H9 (cell line): ENCODE data around the gene PHLPP2. TPM values are rescaled to one million over a fixed set of nuclear protein-coding genes. Genes with fewer than 3 reads are reported as not detected.
"Not testable (repeated sequence)": the region's sequence is repeated elsewhere in the genome, so short reads cannot be mapped to it uniquely, and the experiment has no call there.

ENCODE experiments used
- DNase-seq: peaks from one replicate; pipeline ENCODE4 v3.0.0-alpha.2; 2017
- H2AFZ ChIP-seq: one replicate; pipeline ENCODE4 v1.6.1; 2013; ENCODE audit warnings: mild to moderate bottlenecking, low read length, control low read depth, moderate library complexity
- H2AK5ac ChIP-seq: 2 replicates; pipeline ENCODE4 v1.6.1; 2013; ENCODE audit warnings: low read length, control low read depth, mixed read lengths; ENCODE audit not compliant: insufficient read length
- H2BK120ac ChIP-seq: one replicate; pipeline ENCODE4 v1.6.1; 2013; ENCODE audit warnings: low read depth, mild to moderate bottlenecking, low read length, control low read depth, inconsistent platforms; ENCODE audit not compliant: poor library complexity, severe bottlenecking
- H2BK12ac ChIP-seq: 2 replicates; pipeline ENCODE4 v1.6.1; 2013; ENCODE audit warnings: low read length, control low read depth, mixed read lengths, low read depth; ENCODE audit not compliant: insufficient read length
- H2BK15ac ChIP-seq: 2 replicates; pipeline ENCODE4 v1.6.1; 2013; ENCODE audit warnings: low read depth, low read length, control low read depth
- H2BK20ac ChIP-seq: one replicate; pipeline ENCODE4 v1.6.1; 2013; ENCODE audit warnings: low read depth, mild to moderate bottlenecking, low read length, control low read depth, inconsistent platforms; ENCODE audit not compliant: poor library complexity, severe bottlenecking
- H2BK5ac ChIP-seq: 2 replicates; pipeline ENCODE4 v1.6.1; 2013; ENCODE audit warnings: low read length, control low read depth, mixed read lengths; ENCODE audit not compliant: insufficient read length
- H3K14ac ChIP-seq: 2 replicates; pipeline ENCODE4 v1.6.1; 2013; ENCODE audit warnings: low read length, control low read depth; ENCODE audit not compliant: insufficient read depth
- H3K18ac ChIP-seq: 2 replicates; pipeline ENCODE4 v1.6.1; 2013; ENCODE audit warnings: low read depth, mild to moderate bottlenecking, mixed read lengths, low read length, control low read depth; ENCODE audit not compliant: insufficient read length
- H3K23ac ChIP-seq: 2 replicates; pipeline ENCODE4 v1.6.1; 2013; ENCODE audit warnings: low read length, control low read depth, mixed read lengths, low read depth; ENCODE audit not compliant: insufficient read length
- H3K23me2 ChIP-seq: 2 replicates; pipeline ENCODE4 v1.6.1; 2013; ENCODE audit warnings: low read depth, mild to moderate bottlenecking, mixed read lengths, low read length, control low read depth; ENCODE audit not compliant: insufficient read length, poor library complexity, severe bottlenecking
- H3K27ac ChIP-seq: 2 replicates; pipeline ENCODE4 v1.5.1; 2013; ENCODE audit warnings: low read length, control low read depth, mixed read lengths, low read depth; ENCODE audit not compliant: insufficient read length
- H3K27me3 ChIP-seq: 2 replicates; pipeline ENCODE4 v1.6.1; 2013; ENCODE audit warnings: low read length, control low read depth, inconsistent platforms; ENCODE audit not compliant: insufficient read depth
- H3K4ac ChIP-seq: 2 replicates; pipeline ENCODE4 v1.6.1; 2013; ENCODE audit warnings: low read depth, mild to moderate bottlenecking, control low read depth, inconsistent platforms, low read length, moderate library complexity
- H3K4me1 ChIP-seq: 2 replicates; pipeline ENCODE4 v1.6.1; 2013; ENCODE audit warnings: low read length, control low read depth, inconsistent platforms; ENCODE audit not compliant: insufficient read depth
- H3K4me2 ChIP-seq: 2 replicates; pipeline ENCODE4 v1.6.1; 2013; ENCODE audit warnings: low read length, control low read depth, mixed read lengths; ENCODE audit not compliant: insufficient read length, insufficient read depth
- H3K56ac ChIP-seq: 2 replicates; pipeline ENCODE4 v1.6.1; 2013; ENCODE audit warnings: low read depth, mild to moderate bottlenecking, mixed read lengths, low read length, control low read depth; ENCODE audit not compliant: insufficient read length
- H3K79me1 ChIP-seq: 2 replicates; pipeline ENCODE4 v1.6.1; 2013; ENCODE audit warnings: low read depth, mild to moderate bottlenecking, moderate library complexity, low read length, control low read depth, inconsistent platforms; ENCODE audit not compliant: insufficient read depth, poor library complexity, severe bottlenecking
- H3K79me2 ChIP-seq: 2 replicates; pipeline ENCODE4 v1.6.1; 2013; ENCODE audit warnings: low read length, control low read depth, inconsistent platforms; ENCODE audit not compliant: insufficient read depth
- H3K9ac ChIP-seq: 2 replicates; pipeline ENCODE4 v1.6.1; 2013; ENCODE audit warnings: low read length, control low read depth, mixed read lengths; ENCODE audit not compliant: insufficient read length; ENCODE audit errors: extremely low read depth
- H3K9me3 ChIP-seq: one replicate; pipeline ENCODE4 v1.6.1; 2013; ENCODE audit warnings: low read depth, low read length, inconsistent platforms; ENCODE audit not compliant: control insufficient read depth
- H3T11ph ChIP-seq: one replicate; pipeline ENCODE4 v1.6.1; 2013; ENCODE audit warnings: mild to moderate bottlenecking, low read length, control low read depth, inconsistent platforms
- H4K20me1 ChIP-seq: one replicate; pipeline ENCODE4 v1.6.1; 2013; ENCODE audit not compliant: control insufficient read depth, insufficient read length, insufficient read depth
- H4K5ac ChIP-seq: 2 replicates; pipeline ENCODE4 v1.6.1; 2013; ENCODE audit warnings: low read depth, mild to moderate bottlenecking, mixed read lengths, low read length, control low read depth; ENCODE audit not compliant: insufficient read length
- H4K8ac ChIP-seq: replicated peaks from 2 replicates; pipeline ENCODE4 v1.6.1; 2013; ENCODE audit warnings: low read length, control low read depth, mixed read lengths, low read depth; ENCODE audit not compliant: insufficient read length
- H4K91ac ChIP-seq: 2 replicates; pipeline ENCODE4 v1.6.1; 2013; ENCODE audit warnings: low read depth, mild to moderate bottlenecking, moderate library complexity, mixed read lengths, low read length, control low read depth; ENCODE audit not compliant: insufficient read length
- H3K27ac Mint-ChIP-seq, 3 experiments: 2 replicates in 2 of 3; 3 replicates in 1 of 3; pipeline ENCODE4 v1.8.0; 2020 to 2021; ENCODE audit warnings: mixed read lengths in 3 of 3, mild to moderate bottlenecking in 1 of 3, moderate library complexity in 1 of 3
- H3K27me3 Mint-ChIP-seq: 2 replicates; pipeline ENCODE4 v1.8.0; 2021; ENCODE audit warnings: low read depth, mild to moderate bottlenecking, moderate library complexity, mixed read lengths
- H3K36me3 Mint-ChIP-seq, 3 experiments: 2 replicates in 2 of 3; 3 replicates in 1 of 3; pipeline ENCODE4 v1.8.0; 2020 to 2021; ENCODE audit warnings: low read depth in 3 of 3, mixed read lengths in 3 of 3; ENCODE audit not compliant: insufficient read depth in 1 of 3
- H3K4me1 Mint-ChIP-seq, 2 experiments: 2 replicates each; pipeline ENCODE4 v1.8.0; 2020; ENCODE audit warnings: mixed read lengths in 2 of 2
- H3K4me3 Mint-ChIP-seq, 2 experiments: 2 replicates in 1 of 2; 3 replicates in 1 of 2; pipeline ENCODE4 v1.8.0; 2020 to 2021; ENCODE audit warnings: mild to moderate bottlenecking in 2 of 2, mixed read lengths in 2 of 2, moderate library complexity in 1 of 2
- H3K9me3 Mint-ChIP-seq, 2 experiments: 2 replicates in 1 of 2; 3 replicates in 1 of 2; pipeline ENCODE4 v1.8.0; 2020; ENCODE audit warnings: mild to moderate bottlenecking in 2 of 2, mixed read lengths in 2 of 2, moderate library complexity in 1 of 2
- CTCF ChIP-seq: fragments of 200-600 bp; sonication (generic); conservative IDR thresholded peaks from 3 replicates; pipeline ENCODE4 v1.8.0; 2021; ENCODE audit warnings: antibody characterized with exemption, mild to moderate bottlenecking
- WGBS: extraction: QIAGEN DNeasy Blood & Tissue Kit; methylation state at CpG from one replicate; pipeline ENCODE4 v1.1.7; 2013; ENCODE audit warnings: missing lambda C conversion rate, low lambda C conversion rate, mixed read lengths; ENCODE audit not compliant: insufficient read length; ENCODE audit errors: extremely low coverage; 5-methylcytosine and 5-hydroxymethylcytosine counted together
- total RNA-seq: library from RNA; stranded (reverse); gene quantifications from 2 replicates; pipeline ENCODE4 v1.2.1, GENCODE V29; 2021

Gene PHLPP2
- total RNA-seq, 1 experiment from 2014 or later, result 23.2 TPM

DNA sequence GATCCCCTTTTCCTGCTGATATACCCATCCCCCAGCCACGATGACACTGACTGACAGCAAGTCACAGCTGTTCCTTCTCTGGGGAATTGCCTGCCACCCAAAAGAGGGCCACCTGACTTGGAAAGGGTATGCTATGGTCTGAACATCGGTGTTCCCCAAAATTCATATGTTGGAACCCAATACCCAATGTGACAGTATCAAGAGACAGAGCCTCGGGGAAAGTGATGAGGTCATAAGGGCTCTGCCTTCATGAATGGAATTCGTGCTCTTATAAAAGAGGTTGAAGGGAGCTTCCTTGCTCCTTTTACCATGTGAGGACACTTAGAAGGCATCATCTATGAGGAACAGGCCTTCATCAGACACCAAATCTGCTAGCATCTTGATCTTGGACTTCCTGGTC is 106.1 kb downstream of the PHLPP2 start:
- H3K9me3 Mint-ChIP-seq, result peaks cover 0 to 3% of the 10 kb centered on the region in 2 experiments; a peak in 3 of 5 replicates
- Histone ChIP-seq H3K79me2 (no peaks in the 10 kb centered on the region), H3K9ac (no peak overlapping the region), H3K4me2 (no peak overlapping the region), H3K18ac (no peak overlapping the region), H4K8ac (no peak overlapping the region), H2BK5ac (no peak overlapping the region), H3K23ac (no peak overlapping the region), H4K5ac (no peak overlapping the region), H3T11ph (no peak overlapping the region), H2AFZ (no peak overlapping the region), H2BK120ac (no peak overlapping the region), H3K4ac (no peak overlapping the region), H2BK12ac (no peak overlapping the region), H2BK15ac (no peak overlapping the region), H3K23me2 (no peaks in the 10 kb centered on the region), H3K79me1 (no peaks in the 10 kb centered on the region), H4K91ac (no peak overlapping the region), H3K56ac (no peak overlapping the region), H3K9me3 (no peaks in the 10 kb centered on the region), H2AK5ac (no peak overlapping the region), H3K27ac (no peak overlapping the region), H3K4me1 (no peaks in the 10 kb centered on the region), H3K27me3 (no peaks in the 10 kb centered on the region), H4K20me1 (no peaks in the 10 kb centered on the region), H3K14ac (no peak overlapping the region), H2BK20ac (no peak overlapping the region)
- WGBS, result no CpG with 5 or more reads among the region's 4 CpGs
- TF ChIP-seq CTCF, result no peak
- H3K27ac Mint-ChIP-seq, result no peak overlapping the region; a peak in 1 of 7 replicates
- peaks cover 5% of the 10 kb centered on the region for H3K27me3 Mint-ChIP-seq
- no peaks in the 10 kb centered on the region for H3K36me3 Mint-ChIP-seq
- no peak overlapping the region for H3K4me3 Mint-ChIP-seq
- H3K4me1 Mint-ChIP-seq, result peaks cover 3 to 4% of the 10 kb centered on the region in 2 experiments; a peak in 2 of 4 replicates
- no peak for DNase-seq

- not testable (repeated sequence) for H2BK15ac ChIP-seq, H3K9ac ChIP-seq, H4K5ac ChIP-seq, H3K27ac ChIP-seq, H2AK5ac ChIP-seq, H3K9me3 ChIP-seq, H3K79me1 ChIP-seq, H3K27me3 Mint-ChIP-seq, H2BK5ac ChIP-seq, H3K23me2 ChIP-seq, H3K4me3 Mint-ChIP-seq, H3K18ac ChIP-seq, H3K27ac Mint-ChIP-seq, H4K20me1 ChIP-seq, H2BK12ac ChIP-seq, H3K36me3 Mint-ChIP-seq, H3K4ac ChIP-seq, H3K4me1 ChIP-seq, H3K23ac ChIP-seq, H3K79me2 ChIP-seq, H3K9me3 Mint-ChIP-seq, DNase-seq, H4K91ac ChIP-seq, H3K14ac ChIP-seq, H3T11ph ChIP-seq, H4K8ac ChIP-seq, H2BK20ac ChIP-seq, H2BK120ac ChIP-seq, H3K56ac ChIP-seq, H2AFZ ChIP-seq, H3K27me3 ChIP-seq, H3K4me2 ChIP-seq
- peaks cover 6 to 11% of the 10 kb centered on the region in 2 experiments for H3K4me1 Mint-ChIP-seq
- WGBS, result no CpG with 5 or more reads among the region's 8 CpGs
Observed at GRCh38 chr16:71614956-71615355, 109.5 kb downstream of the PHLPP2 start.
